Hindlimb muscle (tissue), 1 donor: Measurements from ENCODE around the gene TAF4. TPM values are rescaled to one million over a fixed set of nuclear protein-coding genes. Genes with fewer than 3 reads are reported as not detected.

Experiments
- DNase-seq: peaks from one replicate; pipeline ENCODE4 v3.0.0-alpha.2; 2013
- polyA plus RNA-seq: library from polyadenylated mRNA; unstranded; fragments of 120-200 nt; gene quantifications from one replicate; pipeline ENCODE4 v1.2.1, GENCODE V29; 2013; ENCODE audit not compliant: insufficient read length

TAF4 gene
- polyA plus RNA-seq, 1 donor: 16.3 TPM

- DNase-seq: no peak
Measured at GRCh38 chr20:61929971-61930666, 135.6 kb downstream of the TAF4 start.

GRCh38 chr20:61929561-61929960 is 136.1 kb downstream of the TAF4 start:
- DNase-seq: no peak

GRCh38 chr20:61927826-61928541 is 137.7 kb downstream of the TAF4 start:
- no peak for DNase-seq

- DNase-seq: no peak
Measured at GRCh38 chr20:61927193-61927825, 138.4 kb downstream of the TAF4 start.

- DNase-seq: no peak
Measured at GRCh38 chr20:61926796-61927192, 138.9 kb downstream of the TAF4 start.

GRCh38 chr20:61926253-61926613 is 139.4 kb downstream of the TAF4 start:
- no peak for DNase-seq

- no peak for DNase-seq
Measured at GRCh38 chr20:61925555-61926252, 140.0 kb downstream of the TAF4 start.

- DNase-seq: no peak
Measured at GRCh38 chr20:61924858-61925554, 140.7 kb downstream of the TAF4 start.

Other genes with a start within 250 kb of the TAF4 start
- 91.1 TPM for gene LSM14B, start 56.6 kb upstream of the TAF4 start, polyA plus RNA-seq
- gene PSMA7, start 77.5 kb upstream of the TAF4 start, polyA plus RNA-seq: 156 TPM
- 17.8 TPM for gene SS18L1, start 77.9 kb upstream of the TAF4 start, polyA plus RNA-seq
- gene MTG2, start 117.1 kb upstream of the TAF4 start, polyA plus RNA-seq: 35.7 TPM
- gene HRH3, start 154.4 kb upstream of the TAF4 start, polyA plus RNA-seq: 2.2 TPM
- 30.3 TPM for gene OSBPL2, start 172.6 kb upstream of the TAF4 start, polyA plus RNA-seq
- gene ADRM1, start 237.1 kb upstream of the TAF4 start, polyA plus RNA-seq: 69.4 TPM